PC-9 (cell line): ENCODE data around the gene DISC1. TPM values are rescaled to one million over a fixed set of nuclear protein-coding genes. Genes with fewer than 3 reads are reported as not detected.

Source experiments
- BruUV-seq: library from RNA; stranded (reverse); fragments of 400-500 nt; replicated peaks from 2 replicates; lab custom pipeline; 2021; lab: Mats Ljungman, UMichigan
- CTCF ChIA-PET: fragments of 300-600 bp; sonication (Branson Sonifier 250); formaldehyde crosslinking; loops from one replicate; lab custom pipeline; 2022; ENCODE audit warnings: antibody characterized with exemption; lab: Charles Lee
- POLR2A ChIA-PET: fragments of 300-600 bp; sonication (Branson Sonifier 250); formaldehyde crosslinking; loops from one replicate; lab custom pipeline; 2022; ENCODE audit warnings: antibody characterized with exemption; ENCODE audit not compliant: unreplicated experiment; lab: Charles Lee
- DNase-seq, 2 experiments: peaks; one replicate each; pipeline versions ENCODE4 v3.0.0 to v3.0.0-alpha.2; 2015 to 2022; ENCODE audit warnings: mixed read lengths in 1 of 2
- H2AFZ ChIP-seq: fragments of 200-600 bp; sonication (generic); 2 replicates; pipeline ENCODE4 v1.8.1; 2017; ENCODE audit warnings: antibody characterized with exemption
- H3F3A ChIP-seq: fragments of 200-600 bp; sonication (generic); 2 replicates; pipeline ENCODE4 v1.8.1; 2017; ENCODE audit warnings: antibody characterized with exemption, mild to moderate bottlenecking, low read depth; ENCODE audit not compliant: insufficient read depth
- H3K27ac ChIP-seq: fragments of 200-600 bp; sonication (generic); 2 replicates; pipeline ENCODE4 v1.6.1; 2016; ENCODE audit warnings: mixed run types
- H3K27me3 ChIP-seq: fragments of 200-600 bp; sonication (generic); 2 replicates; pipeline ENCODE4 v1.6.1; 2016; ENCODE audit warnings: low read depth, mixed run types; ENCODE audit not compliant: insufficient read depth
- H3K36me3 ChIP-seq: fragments of 200-600 bp; sonication (generic); 2 replicates; pipeline ENCODE4 v1.6.1; 2016; ENCODE audit warnings: low read depth, mixed run types
- H3K4me1 ChIP-seq: fragments of 200-600 bp; sonication (generic); replicated peaks from 2 replicates; pipeline ENCODE4 v1.6.1; 2016; ENCODE audit warnings: mixed run types; ENCODE audit not compliant: insufficient read depth
- H3K4me2 ChIP-seq: fragments of 200-600 bp; sonication (generic); 2 replicates; pipeline ENCODE4 v1.6.1; 2017; ENCODE audit warnings: mixed run types
- H3K4me3 ChIP-seq: fragments of 200-600 bp; sonication (generic); 2 replicates; pipeline ENCODE4 v1.6.1; 2016; ENCODE audit warnings: mixed run types
- H3K79me2 ChIP-seq: fragments of 200-600 bp; sonication (generic); 2 replicates; pipeline ENCODE4 v1.6.1; 2017; ENCODE audit warnings: low read depth, mixed run types
- H3K9me2 ChIP-seq: fragments of 200-600 bp; sonication (generic); 2 replicates; pipeline ENCODE4 v1.8.1; 2017; ENCODE audit warnings: mild to moderate bottlenecking; ENCODE audit not compliant: insufficient read depth
- H3K9me3 ChIP-seq: fragments of 200-600 bp; sonication (generic); 2 replicates; pipeline ENCODE4 v1.8.1; 2016; ENCODE audit warnings: low read depth; ENCODE audit not compliant: insufficient read depth
- H4K20me1 ChIP-seq: fragments of 200-600 bp; sonication (generic); 2 replicates; pipeline ENCODE4 v1.8.1; 2017; ENCODE audit not compliant: insufficient read depth
- CTCF ChIP-seq: fragments of 200-600 bp; sonication (generic); conservative IDR thresholded peaks from 2 replicates; pipeline ENCODE4 v1.6.1; 2017; ENCODE audit warnings: mixed run types, antibody characterized with exemption, mild to moderate bottlenecking, moderate library complexity
- EZH2 ChIP-seq: fragments of 200-600 bp; sonication (generic); IDR thresholded peaks from 2 replicates; pipeline ENCODE4 v1.8.0; 2017; ENCODE audit warnings: antibody characterized with exemption, low read depth
- intact Hi-C: fragments of 100-400 bp; cut with micrococcal nuclease; formaldehyde crosslinking; loops from one replicate; pipeline ENCODE4 v1.10.0; 2022; ENCODE audit not compliant: unreplicated experiment
- total RNA-seq: library from RNA; stranded (reverse); gene quantifications from 2 replicates; pipeline ENCODE4 v1.2.3, GENCODE V29; 2021

Gene DISC1
- total RNA-seq, 1 experiment from 2014 or later, result 7.4 TPM

- DNase-seq, result no peak
- no TSS peak for BruUV-seq
Measured at GRCh38 chr1:231856894-231857293, 230.3 kb downstream of the DISC1 start.

GRCh38 chr1:231857609-231858135 lies 231.1 kb downstream of the DISC1 start:
- ChIA-PET CTCF (no interaction called here), POLR2A (no interaction called here)
- Histone ChIP-seq H3K9me3 (no peaks in the 10 kb centered on the region), H3K4me1 (no peaks in the 10 kb centered on the region), H3K4me3 (no peak overlapping the region), H3K36me3 (no peaks in the 10 kb centered on the region), H3K79me2 (no peaks in the 10 kb centered on the region), H4K20me1 (no peaks in the 10 kb centered on the region), H3K27ac (no peak overlapping the region), H3K9me2 (no peaks in the 10 kb centered on the region), H3F3A (no peaks in the 10 kb centered on the region), H3K4me2 (no peak overlapping the region), H2AFZ (no peak overlapping the region), H3K27me3 (no peaks in the 10 kb centered on the region)
- intact Hi-C loops, result no loop called here
- no peak for DNase-seq
- BruUV-seq, result no TSS peak
- TF ChIP-seq CTCF (no peak), EZH2 (no peak)

More at GRCh38 chr1:231856894-231857293, 230.3 kb downstream of the DISC1 start:
- Histone ChIP-seq H3K4me2 (no peak overlapping the region), H4K20me1 (no peaks in the 10 kb centered on the region), H3K9me2 (no peaks in the 10 kb centered on the region), H3K9me3 (no peaks in the 10 kb centered on the region), H3K79me2 (no peaks in the 10 kb centered on the region), H3K27me3 (no peaks in the 10 kb centered on the region), H3K36me3 (no peaks in the 10 kb centered on the region), H3K4me3 (no peak overlapping the region), H3F3A (no peaks in the 10 kb centered on the region), H3K27ac (no peak overlapping the region), H3K4me1 (no peaks in the 10 kb centered on the region), H2AFZ (no peak overlapping the region)
- POLR2A ChIA-PET, result interaction anchor here (0.6 kb wide), 1 partner anchor 1264 kb away, joined by 4 read pairs; no protein-coding TSS in a partner anchor
- TF ChIP-seq EZH2 (no peak), CTCF (no peak)
- intact Hi-C loops, result no loop called here
- CTCF ChIA-PET, result no interaction called here

- TF ChIP-seq CTCF, result no peak
- TF ChIP-seq EZH2, result no peak
- Histone ChIP-seq H3K27ac (no peak overlapping the region), H3K36me3 (no peaks in the 10 kb centered on the region), H3K79me2 (no peaks in the 10 kb centered on the region), H3K9me2 (no peaks in the 10 kb centered on the region), H4K20me1 (no peaks in the 10 kb centered on the region), H2AFZ (no peak overlapping the region), H3K27me3 (no peaks in the 10 kb centered on the region), H3K9me3 (no peaks in the 10 kb centered on the region), H3F3A (no peaks in the 10 kb centered on the region), H3K4me3 (no peak overlapping the region), H3K4me1 (no peaks in the 10 kb centered on the region), H3K4me2 (no peak overlapping the region)
- no peak for DNase-seq
- ChIA-PET CTCF (no interaction called here), POLR2A (no interaction called here)
- intact Hi-C loops, result no loop called here
- no TSS peak for BruUV-seq
Measured at GRCh38 chr1:231860221-231861088, 233.9 kb downstream of the DISC1 start.
